Panc1 (cell line): ENCODE measurements around the gene ZNF454. TPM values are rescaled to one million over a fixed set of nuclear protein-coding genes. Genes with fewer than 3 reads are reported as not detected.
A peak's percentile ranks its signal among the peaks of the same experiment; 100 is the strongest.

Experiments used
- ATAC-seq: fragments of 200-7000 bp; cut with Tn5 transposase; 2 replicates; pipeline ENCODE4 v1.9.1; 2020; ENCODE audit warnings: mild to moderate bottlenecking, moderate library complexity
- BruUV-seq: library from RNA; stranded (reverse); fragments of 400-500 nt; replicated peaks from 2 replicates; lab custom pipeline; 2021; lab: Mats Ljungman, UMichigan
- CTCF ChIA-PET: fragments of 300-600 bp; sonication (Branson Sonifier 250); formaldehyde crosslinking; loops from one replicate; lab custom pipeline; 2022; ENCODE audit warnings: antibody characterized with exemption; lab: Charles Lee
- POLR2A ChIA-PET: fragments of 300-600 bp; sonication (Branson Sonifier 250); formaldehyde crosslinking; loops from one replicate; lab custom pipeline; 2022; ENCODE audit warnings: antibody characterized with exemption; lab: Charles Lee
- DNase-seq: peaks from one replicate; pipeline ENCODE4 v3.0.0-alpha.2; 2010; ENCODE audit warnings: low read depth, low spot score
- H3K27ac ChIP-seq: 2 replicates; pipeline ENCODE4 v1.5.1; 2011; ENCODE audit warnings: mild to moderate bottlenecking, low read length, inconsistent platforms
- H3K27me3 ChIP-seq: fragments of 200-500 bp; sonication (Bioruptor generic); 2 replicates; pipeline ENCODE4 v1.6.0; 2014; ENCODE audit warnings: low read length, inconsistent platforms; ENCODE audit not compliant: control insufficient read depth, insufficient read depth
- H3K36me3 ChIP-seq: fragments of 200-500 bp; sonication (Bioruptor generic); 2 replicates; pipeline ENCODE4 v1.5.1; 2014; ENCODE audit warnings: inconsistent platforms, mild to moderate bottlenecking, low read length, moderate library complexity; ENCODE audit not compliant: control insufficient read depth, insufficient read depth
- H3K4me1 ChIP-seq: 2 replicates; pipeline ENCODE4 v1.5.1; 2011; ENCODE audit warnings: inconsistent platforms, mild to moderate bottlenecking, low read length, moderate library complexity; ENCODE audit not compliant: control insufficient read depth, insufficient read depth
- H3K4me3 ChIP-seq, 2 experiments: 2 replicates each; pipeline ENCODE4 v1.5.1; 2011 to 2012; ENCODE audit warnings: low read depth in 2 of 2, low read length in 2 of 2, mild to moderate bottlenecking in 2 of 2, inconsistent platforms in 1 of 2, moderate library complexity in 1 of 2
- H3K9me3 ChIP-seq: fragments of 200-500 bp; sonication (Bioruptor generic); 2 replicates; pipeline ENCODE4 v1.5.1; 2014; ENCODE audit warnings: low read depth, mild to moderate bottlenecking, inconsistent platforms, low read length, moderate library complexity; ENCODE audit not compliant: control insufficient read depth, insufficient read depth
- CTCF ChIP-seq: fragments of 450-650 bp; IDR thresholded peaks from 2 replicates; pipeline ENCODE4 v1.5.1; 2017; ENCODE audit warnings: mild to moderate bottlenecking
- POLR2AphosphoS5 ChIP-seq: IDR thresholded peaks from 2 replicates; pipeline ENCODE4 v1.6.1; 2012; ENCODE audit warnings: mild to moderate bottlenecking, low read depth, low read length, moderate library complexity
- REST ChIP-seq, 2 experiments: IDR thresholded peaks; 2 replicates each; pipeline ENCODE4 v1.6.1; 2011 to 2012; ENCODE audit warnings: low read depth in 2 of 2, control low read depth in 1 of 2, low read length in 1 of 2, mild to moderate bottlenecking in 1 of 2, moderate library complexity in 1 of 2; ENCODE audit not compliant: insufficient read depth in 1 of 2
- SIN3A ChIP-seq: IDR thresholded peaks from 2 replicates; pipeline ENCODE4 v1.6.1; 2012; ENCODE audit warnings: low read depth, mild to moderate bottlenecking, low read length, moderate library complexity, borderline replicate concordance; ENCODE audit not compliant: insufficient read depth
- TCF7L2 ChIP-seq: IDR thresholded peaks from 2 replicates; pipeline ENCODE4 v1.6.1; 2011; ENCODE audit warnings: mild to moderate bottlenecking, low read depth, low read length, inconsistent platforms
- in situ Hi-C: cut with HindIII; loops from 2 replicates; pipeline ENCODE4 v1.10.0; 2016; ENCODE audit warnings: low sequenced_read_pairs, low pct_unique_long_range_greater_than_20kb
- intact Hi-C: fragments of 100-400 bp; cut with micrococcal nuclease; formaldehyde crosslinking; loops from one replicate; pipeline ENCODE4 v1.10.0; 2022; ENCODE audit not compliant: unreplicated experiment
- total RNA-seq: library from RNA; stranded (reverse); gene quantifications from one replicate; pipeline ENCODE4 v1.2.1, GENCODE V29; 2021; ENCODE audit not compliant: unreplicated experiment

Gene ZNF454
- total RNA-seq, 1 experiment from 2014 or later: 0.10 TPM

- ATAC-seq: no peak
- no peak for TF ChIP-seq POLR2AphosphoS5
- TF ChIP-seq TCF7L2: no peak
- peak; percentile 24; the same call in 1 of the 2 replicates for TF ChIP-seq CTCF
- no peak for TF ChIP-seq REST (IDR thresholded peaks at IDR 0.05; ENCODE audit: insufficient read depth in 1 of 2, low read depth in 2 of 2, low read length in 1 of 2)
- TF ChIP-seq SIN3A: no peak
- H3K36me3 ChIP-seq: no peaks in the 10 kb centered on the region
- no peak overlapping the region for H3K27ac ChIP-seq
- H3K4me3 ChIP-seq: no peak overlapping the region
- H3K9me3 ChIP-seq: peaks cover 26% of the 10 kb centered on the region
- H3K4me1 ChIP-seq: peaks cover 4% of the 10 kb centered on the region; the same call in 1 of the 2 replicates
- H3K27me3 ChIP-seq: no peaks in the 10 kb centered on the region
- no peak for DNase-seq
- BruUV-seq: no TSS peak
- in situ Hi-C loops: no loop called here
- ChIA-PET CTCF (interaction anchor here (0.7 kb wide), 1 partner anchor 124 kb away, joined by 5 read pairs; no protein-coding TSS in a partner anchor), POLR2A (no interaction called here)
- intact Hi-C loops: no loop called here
Measured at GRCh38 chr5:178899289-178899688, 41.7 kb upstream of the ZNF454 start.

- no peak for ATAC-seq
- intact Hi-C loops: no loop called here
- ChIA-PET CTCF (no interaction called here), POLR2A (no interaction called here)
- no TSS peak for BruUV-seq
- in situ Hi-C loops: no loop called here
- no peaks in the 10 kb centered on the region for H3K4me1 ChIP-seq
- no peaks in the 10 kb centered on the region for H3K27me3 ChIP-seq
- peaks cover 26% of the 10 kb centered on the region for H3K9me3 ChIP-seq
- DNase-seq: no peak
- no peak overlapping the region for H3K4me3 ChIP-seq
- no peak for TF ChIP-seq SIN3A
- no peak overlapping the region for H3K27ac ChIP-seq
- H3K36me3 ChIP-seq: no peaks in the 10 kb centered on the region
Measured at GRCh38 chr5:178902849-178903248, 38.1 kb upstream of the ZNF454 start.

- DNase-seq: no peak
- BruUV-seq: no TSS peak
- in situ Hi-C loops: no loop called here
Measured at GRCh38 chr5:178931846-178932760, 8.9 kb upstream of the ZNF454 start.

More at GRCh38 chr5:178931846-178932760, 8.9 kb upstream of the ZNF454 start:
- no peak overlapping the region for H3K4me3 ChIP-seq
- ATAC-seq: no peak
- ChIA-PET CTCF (no interaction called here), POLR2A (no interaction called here)
- H3K27me3 ChIP-seq: no peaks in the 10 kb centered on the region
- H3K9me3 ChIP-seq: peaks cover 48% of the 10 kb centered on the region
- intact Hi-C loops: no loop called here
- no peak overlapping the region for H3K27ac ChIP-seq
- no peaks in the 10 kb centered on the region for H3K36me3 ChIP-seq
- TF ChIP-seq TCF7L2: no peak
- no peak for TF ChIP-seq CTCF
- no peaks in the 10 kb centered on the region for H3K4me1 ChIP-seq
